Measurements from ENCODE around the gene PLCG2.

DNA sequence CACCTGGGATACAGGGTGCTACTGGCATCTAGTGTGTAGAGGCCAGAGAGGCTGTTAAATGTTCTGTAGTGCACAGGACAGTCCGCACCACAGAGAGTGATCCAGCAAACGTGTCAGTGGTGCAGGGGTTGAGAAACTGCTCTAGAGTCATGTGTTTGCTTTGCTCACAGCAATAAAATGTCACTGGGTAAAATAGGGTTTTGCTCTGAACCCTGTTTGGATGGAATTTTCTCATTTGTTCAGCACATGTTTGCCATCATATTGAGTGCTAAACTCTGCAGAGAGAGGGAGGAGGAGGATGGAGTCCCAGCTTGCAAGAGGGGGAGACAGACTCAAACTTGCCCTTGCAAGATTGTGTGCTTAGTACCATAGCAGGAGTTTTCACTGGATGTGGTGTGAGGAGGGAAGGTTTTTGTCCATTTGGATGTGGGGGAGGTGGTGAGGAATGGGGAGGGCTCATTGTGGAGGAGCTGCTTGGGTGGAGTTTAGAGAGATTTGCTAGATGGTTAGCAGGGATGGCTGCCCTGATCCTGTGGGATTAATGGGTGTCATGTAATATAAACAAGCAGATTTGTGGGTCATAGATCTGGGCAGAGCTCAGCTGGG lies 11.8 kb downstream of the PLCG2 start:
- TF ChIP-seq, protein P1, sequence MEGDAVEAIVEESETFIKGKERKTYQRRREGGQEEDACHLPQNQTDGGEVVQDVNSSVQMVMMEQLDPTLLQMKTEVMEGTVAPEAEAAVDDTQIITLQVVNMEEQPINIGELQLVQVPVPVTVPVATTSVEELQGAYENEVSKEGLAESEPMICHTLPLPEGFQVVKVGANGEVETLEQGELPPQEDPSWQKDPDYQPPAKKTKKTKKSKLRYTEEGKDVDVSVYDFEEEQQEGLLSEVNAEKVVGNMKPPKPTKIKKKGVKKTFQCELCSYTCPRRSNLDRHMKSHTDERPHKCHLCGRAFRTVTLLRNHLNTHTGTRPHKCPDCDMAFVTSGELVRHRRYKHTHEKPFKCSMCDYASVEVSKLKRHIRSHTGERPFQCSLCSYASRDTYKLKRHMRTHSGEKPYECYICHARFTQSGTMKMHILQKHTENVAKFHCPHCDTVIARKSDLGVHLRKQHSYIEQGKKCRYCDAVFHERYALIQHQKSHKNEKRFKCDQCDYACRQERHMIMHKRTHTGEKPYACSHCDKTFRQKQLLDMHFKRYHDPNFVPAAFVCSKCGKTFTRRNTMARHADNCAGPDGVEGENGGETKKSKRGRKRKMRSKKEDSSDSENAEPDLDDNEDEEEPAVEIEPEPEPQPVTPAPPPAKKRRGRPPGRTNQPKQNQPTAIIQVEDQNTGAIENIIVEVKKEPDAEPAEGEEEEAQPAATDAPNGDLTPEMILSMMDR (IDR thresholded peaks at IDR 0.05; ENCODE audit: poor library complexity) = no peak
- no peak for TF ChIP-seq EZH2phosphoT487 (IDR thresholded peaks at IDR 0.05; ENCODE audit: low read depth, severe bottlenecking, unreplicated experiment)
- TF ChIP-seq EZH2 (IDR thresholded peaks at IDR 0.05; ENCODE audit: borderline replicate concordance) = no peak
